Adrenal gland (tissue), 5 donors: ENCODE results near the gene MISP.

Experiments
- POLR2A ChIP-seq, 2 donors: fragments of 450-650 bp; IDR thresholded peaks; one replicate each; pipeline ENCODE4 v1.6.1; 2017; ENCODE audit warnings: antibody characterized with exemption in 2 of 2, mild to moderate bottlenecking in 2 of 2, moderate library complexity in 1 of 2
- TF ChIP-seq, protein P1 (sequence below), 6 experiments: fragments of 450-650 bp in 4 of 6; fragments of 200-600 bp in 2 of 6; sonication (generic) in 1 of 6; IDR thresholded peaks; 1 replicate in 5 of 6; 2 replicates in 1 of 6; pipeline versions ENCODE4 v1.5.1 to v1.8.0; 2016 to 2021; ENCODE audit warnings: antibody characterized with exemption in 6 of 6, mild to moderate bottlenecking in 2 of 6, moderate library complexity in 1 of 6
- donor health status: DM: no; HTN: no; CAD: no.

DNA sequence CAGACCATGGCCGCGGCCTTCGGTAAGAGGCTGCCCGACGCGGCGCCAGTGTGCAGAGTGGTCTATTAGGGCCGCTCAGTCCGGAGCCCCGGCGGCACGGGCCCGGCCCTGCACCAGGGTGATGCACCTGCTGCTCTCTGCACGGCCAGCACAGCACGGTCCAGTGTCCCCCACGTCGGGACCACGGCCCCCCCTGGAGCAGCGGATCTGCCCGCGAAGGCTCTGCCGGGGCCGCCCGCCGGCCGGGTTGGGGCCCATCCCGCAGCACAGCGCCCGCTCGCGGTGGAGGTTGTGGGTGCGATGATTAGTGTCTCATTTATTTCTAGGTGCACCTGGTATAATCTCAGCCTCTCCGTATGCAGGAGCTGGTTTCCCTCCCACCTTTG lies 54.2 kb downstream of the MISP start:
- no peak for TF ChIP-seq POLR2A (IDR thresholded peaks at IDR 0.05)
- TF ChIP-seq, protein P1, sequence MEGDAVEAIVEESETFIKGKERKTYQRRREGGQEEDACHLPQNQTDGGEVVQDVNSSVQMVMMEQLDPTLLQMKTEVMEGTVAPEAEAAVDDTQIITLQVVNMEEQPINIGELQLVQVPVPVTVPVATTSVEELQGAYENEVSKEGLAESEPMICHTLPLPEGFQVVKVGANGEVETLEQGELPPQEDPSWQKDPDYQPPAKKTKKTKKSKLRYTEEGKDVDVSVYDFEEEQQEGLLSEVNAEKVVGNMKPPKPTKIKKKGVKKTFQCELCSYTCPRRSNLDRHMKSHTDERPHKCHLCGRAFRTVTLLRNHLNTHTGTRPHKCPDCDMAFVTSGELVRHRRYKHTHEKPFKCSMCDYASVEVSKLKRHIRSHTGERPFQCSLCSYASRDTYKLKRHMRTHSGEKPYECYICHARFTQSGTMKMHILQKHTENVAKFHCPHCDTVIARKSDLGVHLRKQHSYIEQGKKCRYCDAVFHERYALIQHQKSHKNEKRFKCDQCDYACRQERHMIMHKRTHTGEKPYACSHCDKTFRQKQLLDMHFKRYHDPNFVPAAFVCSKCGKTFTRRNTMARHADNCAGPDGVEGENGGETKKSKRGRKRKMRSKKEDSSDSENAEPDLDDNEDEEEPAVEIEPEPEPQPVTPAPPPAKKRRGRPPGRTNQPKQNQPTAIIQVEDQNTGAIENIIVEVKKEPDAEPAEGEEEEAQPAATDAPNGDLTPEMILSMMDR (IDR thresholded peaks at IDR 0.05) = peak in 1 of 6 experiments; percentile 32
